MM.1S (cell line): Measurements from ENCODE around the gene PDLIM4.

Source experiments
- EZH2phosphoT487 ChIP-seq: fragments of 300-600 bp; sonication (generic); IDR thresholded peaks from 2 replicates; pipeline ENCODE4 v1.6.1; 2018; ENCODE audit warnings: antibody characterized with exemption, low read length
- TF ChIP-seq, protein P1 (sequence below): fragments of 300-600 bp; sonication (generic); IDR thresholded peaks from 2 replicates; pipeline ENCODE4 v1.5.1; 2016; ENCODE audit warnings: antibody characterized with exemption, low read length, mixed read lengths

DNA sequence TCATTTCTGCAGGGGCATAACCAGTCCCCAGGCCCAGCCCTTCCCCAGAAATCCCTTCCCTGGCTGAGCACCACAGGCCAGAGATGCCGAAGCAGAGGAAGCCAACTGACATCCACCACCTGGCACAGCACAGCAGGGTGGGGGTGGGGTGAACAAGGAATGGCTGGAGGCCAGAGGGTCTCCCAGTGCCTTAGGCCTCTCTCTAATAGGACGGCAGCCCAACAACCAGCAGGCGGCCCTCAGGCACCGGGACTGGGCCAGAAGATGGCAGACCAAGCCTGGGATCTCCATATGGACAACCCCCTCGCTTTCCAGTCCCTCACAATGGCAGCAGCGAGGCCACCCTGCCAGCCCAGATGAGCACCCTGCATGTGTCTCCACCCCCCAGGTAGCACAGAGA is 13.2 kb downstream of the PDLIM4 start:
- TF ChIP-seq, protein P1, sequence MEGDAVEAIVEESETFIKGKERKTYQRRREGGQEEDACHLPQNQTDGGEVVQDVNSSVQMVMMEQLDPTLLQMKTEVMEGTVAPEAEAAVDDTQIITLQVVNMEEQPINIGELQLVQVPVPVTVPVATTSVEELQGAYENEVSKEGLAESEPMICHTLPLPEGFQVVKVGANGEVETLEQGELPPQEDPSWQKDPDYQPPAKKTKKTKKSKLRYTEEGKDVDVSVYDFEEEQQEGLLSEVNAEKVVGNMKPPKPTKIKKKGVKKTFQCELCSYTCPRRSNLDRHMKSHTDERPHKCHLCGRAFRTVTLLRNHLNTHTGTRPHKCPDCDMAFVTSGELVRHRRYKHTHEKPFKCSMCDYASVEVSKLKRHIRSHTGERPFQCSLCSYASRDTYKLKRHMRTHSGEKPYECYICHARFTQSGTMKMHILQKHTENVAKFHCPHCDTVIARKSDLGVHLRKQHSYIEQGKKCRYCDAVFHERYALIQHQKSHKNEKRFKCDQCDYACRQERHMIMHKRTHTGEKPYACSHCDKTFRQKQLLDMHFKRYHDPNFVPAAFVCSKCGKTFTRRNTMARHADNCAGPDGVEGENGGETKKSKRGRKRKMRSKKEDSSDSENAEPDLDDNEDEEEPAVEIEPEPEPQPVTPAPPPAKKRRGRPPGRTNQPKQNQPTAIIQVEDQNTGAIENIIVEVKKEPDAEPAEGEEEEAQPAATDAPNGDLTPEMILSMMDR = no peak
- no peak for TF ChIP-seq EZH2phosphoT487
